Measurements from ENCODE around the gene IREB2.

Gene IREB2

DNA sequence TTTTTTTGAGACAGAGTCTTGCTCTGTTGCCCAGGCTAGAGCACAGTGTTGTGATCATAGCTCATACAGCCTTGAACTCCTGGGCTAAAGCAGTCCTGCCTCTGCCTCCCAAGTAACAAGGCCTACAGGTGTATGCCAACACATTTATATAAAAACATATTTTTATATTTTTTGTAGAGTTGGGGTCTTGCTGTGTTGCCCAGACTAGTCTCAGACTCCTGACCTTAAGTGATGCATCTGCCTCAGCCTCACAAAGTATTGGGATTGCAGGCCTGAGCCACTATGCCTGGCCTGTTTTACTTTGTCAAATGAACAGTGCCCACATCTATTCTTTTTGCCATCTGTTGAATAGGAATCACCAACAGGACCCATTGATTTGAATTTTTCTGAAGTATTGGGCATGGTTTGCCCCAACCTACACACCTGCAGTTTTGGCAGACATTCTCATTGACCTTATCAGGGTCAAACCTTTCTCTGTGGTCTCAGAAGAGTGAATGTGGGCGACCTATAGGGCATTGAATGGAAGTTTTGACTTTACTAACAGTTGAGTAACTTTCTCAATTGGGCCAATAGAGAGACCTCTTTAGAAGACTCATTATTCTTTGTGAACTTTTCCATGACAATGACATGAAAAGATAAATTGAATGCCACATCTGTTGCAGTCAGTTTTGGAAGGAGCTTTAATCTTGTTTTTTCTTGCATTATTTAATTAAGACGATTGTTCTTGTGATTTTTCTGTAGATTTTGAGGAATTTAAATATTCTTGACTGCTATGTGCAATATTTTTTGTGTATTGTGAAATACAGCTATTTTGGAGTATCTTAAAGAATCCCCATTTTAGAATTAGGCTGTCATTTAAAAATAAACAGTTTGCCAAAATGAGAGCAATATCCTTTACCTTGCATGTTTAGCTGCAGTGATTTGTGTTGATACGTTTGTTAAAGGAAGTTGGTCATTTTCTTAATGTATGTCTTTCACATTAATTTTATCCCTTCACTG, 2.7 kb downstream of the IREB2 start:
- TF ChIP-seq SIN3A (IDR thresholded peaks at IDR 0.05; ENCODE audit: borderline replicate concordance, insufficient read depth, low read length) (no peak), TAF1 (IDR thresholded peaks at IDR 0.05; ENCODE audit: borderline replicate concordance, insufficient read depth, low read length) (no peak), FOXP2 (optimal IDR thresholded peaks at IDR 0.05; ENCODE audit: borderline replicate concordance, extremely low read depth, extremely low read length, insufficient read depth) (no peak), POLR2AphosphoS5 (IDR thresholded peaks at IDR 0.05; ENCODE audit: low read depth, low read length) (no peak)
- TF ChIP-seq, protein P1, sequence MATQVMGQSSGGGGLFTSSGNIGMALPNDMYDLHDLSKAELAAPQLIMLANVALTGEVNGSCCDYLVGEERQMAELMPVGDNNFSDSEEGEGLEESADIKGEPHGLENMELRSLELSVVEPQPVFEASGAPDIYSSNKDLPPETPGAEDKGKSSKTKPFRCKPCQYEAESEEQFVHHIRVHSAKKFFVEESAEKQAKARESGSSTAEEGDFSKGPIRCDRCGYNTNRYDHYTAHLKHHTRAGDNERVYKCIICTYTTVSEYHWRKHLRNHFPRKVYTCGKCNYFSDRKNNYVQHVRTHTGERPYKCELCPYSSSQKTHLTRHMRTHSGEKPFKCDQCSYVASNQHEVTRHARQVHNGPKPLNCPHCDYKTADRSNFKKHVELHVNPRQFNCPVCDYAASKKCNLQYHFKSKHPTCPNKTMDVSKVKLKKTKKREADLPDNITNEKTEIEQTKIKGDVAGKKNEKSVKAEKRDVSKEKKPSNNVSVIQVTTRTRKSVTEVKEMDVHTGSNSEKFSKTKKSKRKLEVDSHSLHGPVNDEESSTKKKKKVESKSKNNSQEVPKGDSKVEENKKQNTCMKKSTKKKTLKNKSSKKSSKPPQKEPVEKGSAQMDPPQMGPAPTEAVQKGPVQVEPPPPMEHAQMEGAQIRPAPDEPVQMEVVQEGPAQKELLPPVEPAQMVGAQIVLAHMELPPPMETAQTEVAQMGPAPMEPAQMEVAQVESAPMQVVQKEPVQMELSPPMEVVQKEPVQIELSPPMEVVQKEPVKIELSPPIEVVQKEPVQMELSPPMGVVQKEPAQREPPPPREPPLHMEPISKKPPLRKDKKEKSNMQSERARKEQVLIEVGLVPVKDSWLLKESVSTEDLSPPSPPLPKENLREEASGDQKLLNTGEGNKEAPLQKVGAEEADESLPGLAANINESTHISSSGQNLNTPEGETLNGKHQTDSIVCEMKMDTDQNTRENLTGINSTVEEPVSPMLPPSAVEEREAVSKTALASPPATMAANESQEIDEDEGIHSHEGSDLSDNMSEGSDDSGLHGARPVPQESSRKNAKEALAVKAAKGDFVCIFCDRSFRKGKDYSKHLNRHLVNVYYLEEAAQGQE (IDR thresholded peaks at IDR 0.05; ENCODE audit: insufficient read depth in 1 of 2, low read depth in 2 of 2, low read length in 2 of 2): no peak

DNA sequence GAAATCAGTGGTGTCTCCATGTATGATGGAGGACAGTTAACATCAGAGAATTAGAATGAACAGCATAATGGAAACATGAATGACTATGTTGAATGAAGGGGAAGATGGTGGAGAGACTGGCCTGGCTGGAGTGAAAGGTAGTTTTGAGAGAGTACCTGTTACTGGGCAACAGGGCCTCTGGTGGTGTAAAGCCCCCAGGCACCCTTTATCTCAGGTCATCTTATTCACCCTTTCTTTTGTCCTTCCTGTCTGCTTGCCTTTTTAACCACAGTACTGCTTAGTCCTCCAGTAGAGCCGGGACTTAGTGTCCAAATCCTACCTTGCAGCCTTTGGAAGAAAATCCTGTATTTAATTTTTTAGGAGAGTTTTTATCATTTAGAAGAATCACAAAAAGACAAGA, 6.2 kb downstream of the IREB2 start:
- TF ChIP-seq POLR2AphosphoS5 (IDR thresholded peaks at IDR 0.05; ENCODE audit: low read depth, low read length) (no peak), FOXP2 (optimal IDR thresholded peaks at IDR 0.05; ENCODE audit: borderline replicate concordance, extremely low read depth, extremely low read length, insufficient read depth) (no peak), SIN3A (IDR thresholded peaks at IDR 0.05; ENCODE audit: borderline replicate concordance, insufficient read depth, low read length) (no peak), TAF1 (IDR thresholded peaks at IDR 0.05; ENCODE audit: borderline replicate concordance, insufficient read depth, low read length) (no peak)
- TF ChIP-seq, protein P1 (IDR thresholded peaks at IDR 0.05; ENCODE audit: insufficient read depth in 1 of 2, low read depth in 2 of 2, low read length in 2 of 2): no peak

DNA sequence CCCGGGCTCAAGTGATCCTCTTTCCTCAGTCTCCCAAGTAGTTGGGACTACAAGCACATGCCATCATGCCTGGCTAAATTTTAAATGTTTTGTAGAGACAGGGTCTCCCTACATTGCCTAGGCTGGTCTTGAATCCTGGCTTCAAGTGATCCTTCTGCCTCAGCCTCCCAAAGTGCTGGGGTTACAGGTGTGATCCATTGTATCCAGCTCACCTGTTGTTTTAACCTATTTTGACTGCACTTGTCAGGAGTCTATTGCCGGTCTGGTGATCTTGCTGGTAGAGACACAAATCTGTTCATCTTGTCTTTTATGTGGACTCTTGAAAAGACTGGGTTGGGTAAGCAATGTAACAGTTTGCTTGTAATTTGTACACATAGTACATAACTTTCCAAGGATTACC, 7.9 kb downstream of the IREB2 start:
- TF ChIP-seq FOXP2 (optimal IDR thresholded peaks at IDR 0.05; ENCODE audit: borderline replicate concordance, extremely low read depth, extremely low read length, insufficient read depth) (no peak), TAF1 (IDR thresholded peaks at IDR 0.05; ENCODE audit: borderline replicate concordance, insufficient read depth, low read length) (no peak), SIN3A (IDR thresholded peaks at IDR 0.05; ENCODE audit: borderline replicate concordance, insufficient read depth, low read length) (no peak), POLR2AphosphoS5 (IDR thresholded peaks at IDR 0.05; ENCODE audit: low read depth, low read length) (no peak)
- TF ChIP-seq, protein P1 (IDR thresholded peaks at IDR 0.05; ENCODE audit: insufficient read depth in 1 of 2, low read depth in 2 of 2, low read length in 2 of 2): no peak

DNA sequence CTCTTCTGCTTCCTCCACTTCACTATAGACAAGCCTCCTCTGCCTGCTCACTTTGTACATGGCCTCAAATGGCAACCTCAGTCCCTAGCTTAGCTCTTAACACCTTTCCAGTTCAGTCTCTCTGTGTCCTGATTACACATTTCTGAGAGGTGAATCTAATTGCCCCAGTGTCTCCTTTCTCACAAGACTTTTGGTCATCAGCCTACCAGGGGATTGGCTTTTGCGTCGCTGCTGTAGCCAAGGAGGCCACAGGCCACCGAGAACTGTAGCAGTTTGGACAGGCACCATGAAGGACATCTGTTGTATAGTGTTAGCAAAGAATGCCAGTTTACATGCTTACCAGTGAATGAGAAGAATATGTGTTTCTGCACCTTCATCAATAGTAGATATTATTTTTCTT, 8.5 kb downstream of the IREB2 start:
- TF ChIP-seq, protein P1 (IDR thresholded peaks at IDR 0.05; ENCODE audit: insufficient read depth in 1 of 2, low read depth in 2 of 2, low read length in 2 of 2): no peak
- TF ChIP-seq FOXP2 (optimal IDR thresholded peaks at IDR 0.05; ENCODE audit: borderline replicate concordance, extremely low read depth, extremely low read length, insufficient read depth): no peak
